ENCODE results near the gene IRX4.
A peak's percentile ranks its signal among the peaks of the same experiment; 100 is the strongest.

IRX4 gene

DNA sequence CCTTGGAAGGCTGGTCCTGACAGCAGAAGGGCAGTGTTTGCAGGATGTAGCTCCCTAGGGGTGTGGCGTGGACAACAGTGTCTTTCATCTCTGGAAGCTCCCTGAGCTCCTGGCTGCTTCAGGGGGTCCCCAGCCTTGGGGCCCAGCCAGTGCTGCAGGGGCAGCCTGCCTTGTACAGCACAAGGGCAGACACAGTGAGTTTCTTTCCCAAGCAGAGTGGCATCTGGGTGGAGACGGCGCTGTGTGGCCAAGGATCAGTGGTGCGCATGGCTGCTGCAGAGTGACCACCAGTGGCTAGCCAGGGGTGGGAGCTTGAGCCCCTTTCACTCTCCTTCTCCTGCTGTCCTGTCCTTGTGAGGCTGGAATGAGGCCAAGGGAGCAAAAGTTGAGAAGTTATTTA, 7.6 kb upstream of the IRX4 start:
- no peak for DNase-seq

DNA sequence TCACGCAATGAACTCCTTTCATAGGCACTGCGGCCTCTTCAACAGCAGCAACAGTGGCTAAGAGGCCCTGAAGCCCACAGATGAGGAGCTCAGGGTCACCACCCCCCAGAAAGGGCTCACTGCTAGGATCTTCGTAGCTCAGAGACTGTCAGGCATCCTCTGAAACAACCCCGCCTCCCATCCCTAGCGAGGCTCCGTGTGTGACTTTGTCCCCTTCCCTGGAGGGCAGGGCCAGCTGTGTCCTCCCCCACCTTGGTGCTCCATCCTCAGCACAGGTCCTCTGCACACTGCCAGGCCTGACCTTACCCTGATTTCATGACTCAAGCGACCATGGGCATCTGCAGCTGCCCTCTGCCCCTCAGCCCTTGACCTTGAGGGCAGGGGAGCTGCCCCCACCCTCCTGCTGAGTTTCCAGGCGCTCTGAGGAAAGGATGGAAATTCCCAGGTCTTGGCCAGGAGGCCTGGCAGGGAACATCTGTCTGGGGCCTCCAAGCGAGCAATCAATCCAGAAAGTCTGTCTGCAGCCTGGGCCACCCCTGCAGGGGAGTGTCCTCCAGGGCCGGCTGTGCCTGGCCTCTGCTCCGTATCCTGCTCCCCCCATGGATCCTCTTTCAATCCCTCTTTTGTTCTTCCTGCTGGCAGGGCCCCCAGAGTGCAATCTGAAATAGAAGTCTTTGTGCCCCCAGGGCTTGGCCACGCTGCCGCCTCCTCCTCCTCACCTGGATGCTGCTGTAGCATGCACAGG, 6.8 kb upstream of the IRX4 start:
- DNase-seq, result no peak

GRCh38 chr5:1888541-1889251, 6.0 kb upstream of the IRX4 start:
- DNase-seq, result no peak

DNA sequence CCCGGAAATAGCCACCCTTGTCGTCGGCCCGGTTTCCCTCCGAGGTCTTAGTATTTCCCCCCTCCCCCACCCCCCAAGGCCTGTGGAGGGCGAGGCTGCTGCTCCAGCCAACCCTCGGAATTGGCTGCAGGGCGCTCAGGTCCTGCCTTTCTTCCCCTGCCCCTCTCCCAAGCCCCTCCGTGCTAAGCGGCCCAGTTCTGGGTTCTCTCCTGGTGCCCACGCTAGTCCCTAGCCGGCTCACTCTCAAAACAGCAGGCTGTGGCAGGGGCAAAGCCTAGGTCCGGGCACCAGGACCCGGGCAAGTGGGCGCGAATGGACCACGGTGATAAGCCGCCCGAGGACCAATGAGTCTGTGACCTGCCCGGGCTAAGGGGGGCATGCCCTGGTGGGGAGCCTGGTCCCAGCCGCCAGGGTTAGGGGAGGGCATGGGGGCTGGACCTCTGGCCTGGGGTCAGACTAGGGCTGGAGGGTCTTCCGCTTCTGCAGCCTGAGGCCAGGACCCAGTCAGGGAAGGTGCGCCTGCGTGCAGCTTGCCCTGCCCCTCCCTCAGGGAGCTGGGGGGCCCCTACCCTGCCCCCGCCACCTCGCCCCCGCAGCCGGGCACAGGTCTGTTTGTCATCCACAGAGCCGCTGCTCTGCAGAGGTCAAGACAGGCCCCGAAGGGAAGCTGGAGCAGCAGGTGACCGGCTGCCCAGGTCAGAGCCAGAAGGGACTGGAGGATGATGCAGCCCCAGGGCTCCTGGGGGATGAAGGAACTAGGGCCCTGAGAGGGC, 5.0 kb upstream of the IRX4 start:
- DNase-seq, result no peak

DNA sequence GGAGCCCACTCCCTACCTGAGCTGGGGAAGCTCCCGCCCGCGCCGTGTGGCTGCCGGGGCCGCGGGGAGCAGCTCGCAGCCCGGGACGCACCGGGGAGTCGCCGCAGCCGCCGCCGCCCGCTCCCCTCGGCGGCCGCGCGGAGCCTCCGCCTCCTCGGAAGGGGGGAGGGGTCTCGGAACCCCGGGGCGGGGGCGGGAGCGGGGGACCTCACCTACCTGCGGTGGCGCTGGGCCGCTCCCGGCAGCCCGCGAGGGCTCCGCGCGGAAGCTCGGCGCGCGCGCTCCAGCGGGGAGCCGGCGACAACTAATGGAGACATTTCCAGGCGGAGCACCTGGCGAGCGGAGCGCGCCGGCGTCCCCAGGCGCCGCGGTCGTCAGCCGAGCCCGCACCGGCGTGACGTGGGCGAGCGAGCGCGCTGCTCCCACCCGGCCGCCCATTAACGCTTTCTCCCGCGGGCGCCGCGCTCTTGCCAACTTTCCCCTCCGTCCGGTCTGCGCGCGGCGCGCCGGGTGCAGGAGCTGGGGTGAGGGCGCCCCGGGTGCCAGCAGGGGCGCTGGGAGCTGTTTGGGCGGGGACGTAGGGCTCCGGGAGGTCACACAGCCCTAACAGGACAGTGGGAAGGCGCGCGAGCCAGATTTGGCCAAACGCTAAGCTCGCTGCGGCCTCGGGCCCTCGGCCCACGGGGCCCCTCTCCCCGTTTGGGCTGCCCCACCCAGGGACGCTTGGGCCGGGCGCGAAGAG, 4.3 kb upstream of the IRX4 start:
- no peak for DNase-seq

- no peak for DNase-seq
These were observed 3.4 kb upstream of the IRX4 start for GRCh38 chr5:1885868-1886845.

DNA sequence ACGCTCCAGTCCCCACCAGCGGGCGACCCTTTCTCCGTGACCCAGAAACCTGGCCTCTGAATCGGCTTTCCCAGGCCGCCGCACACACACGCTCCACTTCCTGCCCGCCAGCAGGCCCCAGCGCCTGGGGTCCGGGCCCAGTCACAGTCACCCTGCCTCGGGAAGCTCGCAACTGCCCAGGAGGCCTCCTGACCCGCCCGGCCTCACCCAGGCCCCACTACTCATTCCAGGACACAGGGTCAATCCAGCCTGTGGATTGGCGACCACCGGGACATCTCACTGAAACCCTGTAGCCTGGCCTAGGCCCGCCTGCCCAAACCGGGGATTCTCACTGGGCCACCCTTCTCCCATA, 2.7 kb upstream of the IRX4 start:
- no peak for DNase-seq

DNA sequence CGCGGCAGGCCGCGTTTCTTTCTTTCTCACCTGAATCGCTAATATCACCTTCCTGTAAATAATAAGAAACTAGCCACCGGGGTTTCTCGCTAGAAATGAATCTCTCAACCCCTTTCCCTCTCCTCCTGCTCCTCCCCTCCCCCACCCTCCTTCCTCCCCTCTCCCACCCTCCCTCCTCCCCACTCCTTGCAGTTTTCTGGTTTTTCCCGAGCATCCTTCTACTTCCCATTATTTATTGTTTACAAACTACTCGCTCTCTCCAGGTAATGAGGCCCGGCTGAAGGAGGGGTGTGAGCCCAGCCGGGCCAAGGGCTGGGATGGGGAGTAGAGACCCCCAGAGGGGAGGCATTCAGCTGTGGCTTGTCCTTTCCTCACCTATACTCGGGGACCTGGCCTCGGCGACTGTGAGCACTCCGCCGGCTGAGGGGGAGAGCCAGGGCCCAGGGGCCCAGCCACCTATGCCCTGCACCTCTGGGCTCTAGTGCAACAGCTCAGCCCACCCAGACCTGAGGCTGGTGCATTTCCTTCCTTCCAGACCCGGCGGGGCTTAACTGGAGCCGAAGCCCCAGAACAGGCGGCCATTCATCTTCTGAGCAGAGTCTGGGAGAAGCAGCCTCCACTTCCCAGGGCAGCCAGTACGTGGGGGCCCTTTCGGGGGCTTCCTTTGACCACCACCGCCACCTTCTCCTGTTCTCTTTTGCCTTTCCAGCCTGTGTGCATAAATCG, 2.1 kb upstream of the IRX4 start:
- no peak for DNase-seq

- DNase-seq, result no peak
These were observed 1.4 kb upstream of the IRX4 start for GRCh38 chr5:1883925-1884677.

DNA sequence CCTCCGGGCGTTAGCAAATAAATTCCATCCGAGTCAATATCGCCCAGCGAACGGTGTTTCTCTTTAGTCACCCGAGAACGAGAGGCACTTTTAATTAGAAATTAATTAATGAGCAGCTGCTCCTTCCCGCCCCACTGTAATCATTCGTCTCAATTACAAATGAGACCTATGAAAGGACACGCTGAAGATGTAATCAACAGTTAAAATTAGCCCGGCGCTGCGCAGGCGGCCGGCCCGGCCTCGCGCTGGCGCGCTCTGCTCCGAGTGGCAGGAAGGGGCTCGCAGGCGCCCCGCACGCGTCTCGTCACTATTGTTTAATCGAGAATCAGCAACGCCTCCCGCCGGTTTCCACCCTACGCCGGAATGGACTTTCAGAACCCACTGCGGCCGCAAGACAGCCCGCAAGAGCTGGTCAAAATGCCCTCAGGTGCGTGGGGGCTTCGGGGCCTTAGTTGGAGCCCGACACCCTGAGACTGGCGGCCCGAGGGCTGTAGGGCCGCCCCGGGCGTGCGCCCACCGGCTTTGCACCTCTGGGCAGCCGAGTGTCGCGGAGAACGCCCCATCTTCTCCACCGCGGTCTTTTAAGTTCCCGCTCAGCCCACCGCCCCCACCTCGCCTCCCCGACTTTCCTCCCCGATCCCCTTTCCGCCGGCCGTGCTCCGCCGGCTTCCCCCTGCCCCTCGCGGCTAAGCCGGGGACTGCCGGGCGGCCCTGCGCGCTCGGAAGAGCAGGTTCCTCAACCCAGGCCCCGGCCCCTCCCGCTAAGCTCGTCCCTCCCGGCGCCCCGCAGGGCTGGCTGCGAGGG, 597 bp upstream of the IRX4 start:
- DNase-seq, result peak; percentile 19 to 53

GRCh38 chr5:1881731-1882336, 891 bp downstream of the IRX4 start:
- DNase-seq, result peak in 1 of 2 experiments; percentile 35

DNA sequence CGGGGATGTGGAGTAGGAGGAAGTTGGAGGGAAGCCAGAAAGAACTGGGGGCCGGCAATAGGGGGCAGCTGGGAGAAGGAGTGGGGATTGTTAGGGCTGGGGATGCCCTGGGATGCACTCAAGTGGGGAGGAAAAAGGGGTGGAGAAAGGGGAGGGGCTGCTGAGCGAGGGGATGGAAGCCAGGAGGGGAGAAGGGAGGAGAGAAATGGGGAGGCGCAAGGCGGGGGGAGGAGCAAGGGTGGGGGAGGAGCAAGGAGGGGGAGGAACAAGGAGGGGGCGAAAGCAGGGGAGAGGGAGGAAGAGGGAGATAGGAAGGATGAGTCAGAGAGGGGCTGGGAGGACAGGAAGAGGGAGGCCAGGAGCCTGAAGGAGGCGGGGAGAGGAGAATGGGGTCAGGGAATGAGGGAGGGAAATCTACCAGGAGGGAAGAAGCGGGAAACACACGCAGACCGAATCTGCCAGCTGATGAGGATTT, 1.6 kb downstream of the IRX4 start:
- DNase-seq, result peak; percentile 28 to 55

- no peak for DNase-seq
These were observed 2.2 kb downstream of the IRX4 start for GRCh38 chr5:1880377-1881025.

- DNase-seq, result no peak
These were observed 3.1 kb downstream of the IRX4 start for GRCh38 chr5:1879292-1880263.

DNA sequence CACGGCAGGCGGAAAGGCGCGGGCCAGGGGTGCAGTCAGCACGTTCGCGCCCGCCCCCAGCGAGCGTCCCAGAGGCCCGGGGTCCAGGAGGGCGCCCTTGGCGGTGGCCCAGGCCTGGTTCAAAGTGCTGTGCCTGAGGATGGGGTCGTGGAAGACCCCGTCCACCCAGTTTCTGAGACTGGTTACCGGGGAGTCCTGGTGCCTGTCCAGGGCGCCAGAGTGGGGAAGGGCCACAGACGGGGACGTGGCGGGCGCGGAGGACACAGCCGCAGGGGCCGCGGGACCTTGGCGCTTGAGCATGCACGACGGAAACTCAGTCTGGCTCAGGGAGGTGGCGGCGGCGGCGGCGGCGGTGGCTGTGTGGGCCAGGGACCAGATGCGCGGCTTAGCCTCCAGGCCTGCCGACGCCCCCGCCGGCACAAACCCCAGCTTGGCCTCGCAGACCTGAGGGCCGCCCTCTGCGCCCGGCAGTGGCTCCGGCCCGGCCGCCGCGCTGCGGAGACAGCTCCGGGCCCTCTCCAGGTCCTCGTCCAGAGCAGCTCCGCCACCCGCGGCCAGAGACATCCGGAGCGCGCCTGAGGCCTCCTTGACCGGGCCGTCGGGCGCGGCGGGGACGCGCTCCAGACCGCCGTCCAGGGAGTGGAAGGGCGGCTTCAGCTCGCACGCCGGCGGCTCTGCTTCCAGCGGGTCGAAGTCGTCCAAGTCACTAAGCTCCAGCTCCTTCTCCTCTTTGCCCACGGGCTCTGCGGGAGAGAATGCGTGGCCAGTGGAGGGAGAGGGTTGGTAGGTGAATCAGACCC, 4.5 kb downstream of the IRX4 start:
- peak in 1 of 2 experiments; percentile 44 for DNase-seq
